ENCODE results near the gene FBXO15. TPM values are rescaled to one million over a fixed set of nuclear protein-coding genes. Genes with fewer than 3 reads are reported as not detected.

The FBXO15 gene
- total RNA-seq, 1 donor from 2014 or later: 0.57 TPM

DNA sequence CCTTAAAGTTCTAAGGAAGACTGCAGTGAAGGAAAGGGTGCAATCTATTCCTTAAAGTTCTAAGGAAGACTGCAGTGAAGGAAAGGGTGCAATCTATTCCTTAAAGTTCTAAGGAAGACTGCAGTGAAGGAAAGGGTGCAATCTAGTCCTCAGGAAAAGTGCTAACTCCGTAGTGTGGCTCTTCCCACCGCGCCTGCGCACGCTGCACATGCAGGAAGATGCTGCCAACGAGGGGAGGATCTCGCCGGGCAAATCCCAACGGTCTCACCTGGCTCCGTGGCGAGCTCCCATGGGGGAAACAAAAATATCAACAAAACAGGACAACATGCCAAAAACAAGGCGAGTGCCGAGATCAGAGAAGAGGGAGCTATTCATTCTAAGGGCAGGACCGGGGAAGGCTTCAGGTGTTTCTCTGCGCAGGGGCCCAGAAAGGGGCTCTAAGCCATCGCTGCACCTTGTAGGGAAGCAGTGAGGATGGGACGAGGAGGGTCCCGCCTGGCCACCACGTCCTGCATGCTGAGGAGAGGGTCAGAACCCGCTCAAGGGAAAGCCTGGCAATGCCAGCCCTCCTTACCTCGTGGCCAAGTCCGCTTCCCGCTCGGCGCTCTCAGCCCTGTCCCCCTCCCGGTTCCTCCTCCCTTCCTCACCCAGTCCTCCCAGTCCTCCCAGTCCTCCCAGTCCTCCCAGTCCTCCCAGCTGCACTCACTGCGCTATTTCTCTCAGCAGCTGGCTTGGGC lies 25.2 kb upstream of the FBXO15 start:
- TF ChIP-seq, protein P1, sequence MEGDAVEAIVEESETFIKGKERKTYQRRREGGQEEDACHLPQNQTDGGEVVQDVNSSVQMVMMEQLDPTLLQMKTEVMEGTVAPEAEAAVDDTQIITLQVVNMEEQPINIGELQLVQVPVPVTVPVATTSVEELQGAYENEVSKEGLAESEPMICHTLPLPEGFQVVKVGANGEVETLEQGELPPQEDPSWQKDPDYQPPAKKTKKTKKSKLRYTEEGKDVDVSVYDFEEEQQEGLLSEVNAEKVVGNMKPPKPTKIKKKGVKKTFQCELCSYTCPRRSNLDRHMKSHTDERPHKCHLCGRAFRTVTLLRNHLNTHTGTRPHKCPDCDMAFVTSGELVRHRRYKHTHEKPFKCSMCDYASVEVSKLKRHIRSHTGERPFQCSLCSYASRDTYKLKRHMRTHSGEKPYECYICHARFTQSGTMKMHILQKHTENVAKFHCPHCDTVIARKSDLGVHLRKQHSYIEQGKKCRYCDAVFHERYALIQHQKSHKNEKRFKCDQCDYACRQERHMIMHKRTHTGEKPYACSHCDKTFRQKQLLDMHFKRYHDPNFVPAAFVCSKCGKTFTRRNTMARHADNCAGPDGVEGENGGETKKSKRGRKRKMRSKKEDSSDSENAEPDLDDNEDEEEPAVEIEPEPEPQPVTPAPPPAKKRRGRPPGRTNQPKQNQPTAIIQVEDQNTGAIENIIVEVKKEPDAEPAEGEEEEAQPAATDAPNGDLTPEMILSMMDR (IDR thresholded peaks at IDR 0.05): no peak
- DNase-seq (ENCODE audit: low spot score): no peak
- H3K4me1 Mint-ChIP-seq (ENCODE audit: low read depth): no peaks in the 10 kb centered on the region
- H3K27me3 Mint-ChIP-seq (ENCODE audit: low read depth): peaks cover 38% of the 10 kb centered on the region
- H3K36me3 Mint-ChIP-seq (ENCODE audit: low read depth): no peaks in the 10 kb centered on the region
- H3K9me3 Mint-ChIP-seq (ENCODE audit: low read depth): no peaks in the 10 kb centered on the region
- no peak overlapping the region for H3K4me3 Mint-ChIP-seq (ENCODE audit: unreplicated experiment)
- no peak overlapping the region for H3K27ac Mint-ChIP-seq (ENCODE audit: unreplicated experiment)

DNA sequence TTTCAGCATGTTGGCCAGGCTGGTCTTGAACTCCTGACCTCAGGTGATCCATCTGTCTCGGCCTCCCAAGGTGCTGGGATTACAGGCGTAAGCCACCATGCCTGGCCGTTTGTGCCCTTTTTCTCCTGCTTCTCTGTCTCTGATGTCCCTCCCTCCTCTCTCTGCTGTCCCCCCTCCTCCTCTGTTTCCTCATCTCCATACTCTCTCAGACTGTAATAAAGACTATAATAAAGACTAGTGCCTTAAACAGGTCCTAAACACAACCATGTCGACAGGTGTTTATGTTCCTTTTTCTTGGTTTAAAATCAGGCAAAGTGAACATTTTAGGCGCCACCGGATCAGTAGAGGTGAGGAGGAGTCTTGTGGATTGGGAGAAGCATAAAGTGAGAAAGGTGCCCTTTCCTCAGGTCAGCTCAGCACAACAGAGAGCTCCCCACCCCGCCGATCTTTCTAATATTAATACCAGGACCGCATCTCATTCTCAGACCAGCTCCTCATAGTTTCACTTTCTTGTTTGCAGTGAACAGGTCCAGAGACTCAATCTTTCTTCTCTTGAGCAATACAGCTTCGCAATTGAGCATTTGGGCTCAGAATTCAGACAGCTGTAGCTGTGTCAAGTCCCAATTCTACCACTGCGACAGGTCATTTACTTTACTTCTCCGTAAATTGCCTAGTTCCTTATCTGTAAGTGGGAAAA lies 24.4 kb upstream of the FBXO15 start:
- Mint-ChIP-seq H3K36me3 (ENCODE audit: low read depth) (no peaks in the 10 kb centered on the region), H3K4me3 (ENCODE audit: unreplicated experiment) (no peak overlapping the region), H3K9me3 (ENCODE audit: low read depth) (no peaks in the 10 kb centered on the region), H3K27ac (ENCODE audit: unreplicated experiment) (no peak overlapping the region), H3K27me3 (ENCODE audit: low read depth) (peaks cover 36% of the 10 kb centered on the region), H3K4me1 (ENCODE audit: low read depth) (no peaks in the 10 kb centered on the region)
- TF ChIP-seq, protein P1 (IDR thresholded peaks at IDR 0.05): no peak
- no peak for DNase-seq (ENCODE audit: low spot score)

DNA sequence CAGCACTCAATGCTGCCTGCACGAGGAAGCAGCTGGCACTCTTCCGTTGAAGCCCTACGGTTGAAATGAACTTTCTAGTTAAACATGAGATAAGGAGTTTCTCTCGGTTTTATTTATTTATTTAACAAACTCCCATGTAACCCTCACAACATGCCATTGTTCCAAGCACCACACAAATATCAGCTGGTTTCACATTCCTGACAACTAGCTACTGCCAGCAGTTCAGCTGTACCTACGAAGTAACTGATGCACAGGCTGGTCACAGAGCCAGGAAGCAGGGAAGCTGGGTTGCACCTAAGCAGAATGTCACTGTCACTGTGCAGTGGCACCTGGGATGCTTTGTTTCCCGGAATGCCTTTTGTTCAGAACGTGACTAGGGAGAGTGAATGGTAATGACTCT lies 18.8 kb upstream of the FBXO15 start:
- TF ChIP-seq, protein P1 (IDR thresholded peaks at IDR 0.05): no peak
- peaks cover 7% of the 10 kb centered on the region for H3K9me3 Mint-ChIP-seq (ENCODE audit: low read depth)
- no peak overlapping the region for H3K4me3 Mint-ChIP-seq (ENCODE audit: unreplicated experiment)
- H3K27me3 Mint-ChIP-seq (ENCODE audit: low read depth): peaks cover 15% of the 10 kb centered on the region
- peaks cover 6% of the 10 kb centered on the region for H3K36me3 Mint-ChIP-seq (ENCODE audit: low read depth)
- DNase-seq (ENCODE audit: low spot score): no peak
- no peaks in the 10 kb centered on the region for H3K4me1 Mint-ChIP-seq (ENCODE audit: low read depth)
- H3K27ac Mint-ChIP-seq (ENCODE audit: unreplicated experiment): no peak overlapping the region

DNA sequence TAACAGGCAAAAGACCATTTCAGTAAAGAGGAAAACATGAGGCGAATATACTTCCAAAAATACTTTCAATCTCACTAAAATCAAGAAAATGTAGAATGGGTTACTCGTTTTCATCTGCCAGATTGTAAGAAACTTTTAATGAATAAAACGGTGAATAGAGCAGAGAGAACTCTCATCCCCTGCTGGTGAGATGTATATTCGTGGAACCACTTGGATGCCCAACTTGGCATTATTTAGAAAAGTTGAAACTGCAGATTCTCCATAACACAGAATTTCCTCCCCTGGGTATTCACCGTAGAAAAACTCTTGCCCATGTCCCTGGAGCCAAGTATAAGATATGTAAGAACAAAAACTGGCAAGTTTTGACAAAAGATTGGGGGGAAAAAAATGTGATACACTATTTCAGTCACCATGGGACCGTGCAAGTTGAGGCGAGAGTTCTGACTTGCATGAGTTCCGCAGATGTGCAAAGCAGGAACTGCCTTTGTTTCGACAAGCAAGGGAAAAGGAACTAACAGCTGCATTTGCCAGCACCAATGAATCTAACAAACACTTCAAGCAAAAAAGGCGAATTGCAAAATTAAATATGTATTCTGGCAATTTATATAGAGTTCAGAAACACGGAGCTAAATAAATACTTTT lies 15.5 kb upstream of the FBXO15 start:
- Mint-ChIP-seq H3K4me3 (ENCODE audit: unreplicated experiment) (no peak overlapping the region), H3K4me1 (ENCODE audit: low read depth) (no peaks in the 10 kb centered on the region), H3K27ac (ENCODE audit: unreplicated experiment) (no peak overlapping the region), H3K9me3 (ENCODE audit: low read depth) (peaks cover 7% of the 10 kb centered on the region), H3K36me3 (ENCODE audit: low read depth) (peaks cover 19% of the 10 kb centered on the region), H3K27me3 (ENCODE audit: low read depth) (peaks cover 4% of the 10 kb centered on the region)
- DNase-seq (ENCODE audit: low spot score): no peak
- TF ChIP-seq, protein P1 (IDR thresholded peaks at IDR 0.05): no peak

DNA sequence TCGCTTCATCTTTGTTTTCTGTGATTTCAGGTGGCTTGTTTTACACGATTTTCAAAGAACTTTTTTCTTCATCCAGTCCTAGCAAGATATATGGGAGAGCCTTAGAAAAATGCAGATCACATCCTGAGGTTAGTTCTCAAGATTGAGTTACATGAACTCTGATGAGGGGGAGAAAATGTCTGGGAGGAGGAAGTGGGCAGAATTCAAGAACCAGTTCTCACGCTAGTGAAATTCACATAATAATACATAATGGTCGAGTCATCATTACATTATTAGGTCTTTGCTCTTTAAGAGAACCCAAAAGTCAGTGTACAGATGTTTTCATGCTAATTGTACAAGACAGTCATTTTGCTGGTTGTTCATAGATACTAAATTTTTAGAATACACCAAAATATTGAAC lies 7.6 kb upstream of the FBXO15 start:
- TF ChIP-seq, protein P1 (IDR thresholded peaks at IDR 0.05): no peak
- DNase-seq (ENCODE audit: low spot score): no peak
- H3K4me3 Mint-ChIP-seq (ENCODE audit: unreplicated experiment): no peak overlapping the region
- H3K9me3 Mint-ChIP-seq (ENCODE audit: low read depth): no peaks in the 10 kb centered on the region
- H3K27ac Mint-ChIP-seq (ENCODE audit: unreplicated experiment): no peak overlapping the region
- no peaks in the 10 kb centered on the region for H3K27me3 Mint-ChIP-seq (ENCODE audit: low read depth)
- H3K36me3 Mint-ChIP-seq (ENCODE audit: low read depth): peaks cover 16% of the 10 kb centered on the region
- peaks cover 21% of the 10 kb centered on the region for H3K4me1 Mint-ChIP-seq (ENCODE audit: low read depth)
